Mesodermal cell (in vitro differentiated cells): ENCODE results near the gene OPRPN.

Source experiments
- H3K27ac ChIP-seq: 2 replicates; pipeline ENCODE4 v1.7.0; 2013; ENCODE audit warnings: mild to moderate bottlenecking, low read depth, low read length, moderate library complexity; ENCODE audit not compliant: severe bottlenecking
- H3K36me3 ChIP-seq: 2 replicates; pipeline ENCODE4 v1.7.1; 2013; ENCODE audit warnings: mild to moderate bottlenecking, low read length, moderate library complexity; ENCODE audit not compliant: control insufficient read depth, insufficient read depth
- H3K4me1 ChIP-seq: one replicate; pipeline ENCODE4 v1.7.1; 2013; ENCODE audit warnings: mild to moderate bottlenecking, low read length; ENCODE audit not compliant: insufficient read depth, control insufficient read depth, poor library complexity, severe bottlenecking
- H3K4me3 ChIP-seq: 2 replicates; pipeline ENCODE4 v1.7.0; 2013; ENCODE audit warnings: low read length, control low read depth, mild to moderate bottlenecking; ENCODE audit not compliant: insufficient read depth, poor library complexity, severe bottlenecking; ENCODE audit errors: extremely low read depth
- H3K9me3 ChIP-seq: 2 replicates; pipeline ENCODE4 v1.7.1; 2013; ENCODE audit warnings: mild to moderate bottlenecking, low read length, moderate library complexity; ENCODE audit not compliant: control insufficient read depth
- WGBS, 2 experiments: methylation state at CpG; one replicate each; pipeline ENCODE4 v1.1.5; 2013; ENCODE audit warnings: missing lambda C conversion rate in 2 of 2; ENCODE audit not compliant: insufficient coverage in 2 of 2; 5-methylcytosine and 5-hydroxymethylcytosine counted together

OPRPN gene

GRCh38 chr4:70392057-70392776 is 5.5 kb upstream of the OPRPN start:
- H3K9me3 ChIP-seq, result no peaks in the 10 kb centered on the region
- no CpG with 5 or more reads among the region's 2 CpGs for WGBS, 2 experiments

GRCh38 chr4:70399319-70399718 is 1.6 kb downstream of the OPRPN start:
- Histone ChIP-seq H3K9me3 (no peaks in the 10 kb centered on the region), H3K4me1 (no peaks in the 10 kb centered on the region), H3K36me3 (no peaks in the 10 kb centered on the region), H3K27ac (no peak overlapping the region), H3K4me3 (no peak overlapping the region)
- WGBS, 2 experiments, result no CpG with 5 or more reads among the region's 1 CpG

More at GRCh38 chr4:70392057-70392776, 5.5 kb upstream of the OPRPN start:
- Histone ChIP-seq H3K4me1 (no peaks in the 10 kb centered on the region), H3K36me3 (no peaks in the 10 kb centered on the region), H3K4me3 (no peak overlapping the region), H3K27ac (no peak overlapping the region)

- no peaks in the 10 kb centered on the region for H3K9me3 ChIP-seq
- no peaks in the 10 kb centered on the region for H3K4me1 ChIP-seq
- no peak overlapping the region for H3K27ac ChIP-seq
- no peak overlapping the region for H3K4me3 ChIP-seq
- no peaks in the 10 kb centered on the region for H3K36me3 ChIP-seq
- WGBS, 2 experiments, result no CpG with 5 or more reads among the region's 1 CpG
These were observed 5.0 kb downstream of the OPRPN start for GRCh38 chr4:70402762-70403161.

GRCh38 chr4:70405765-70406164 is 8.0 kb downstream of the OPRPN start:
- 71 to 90% methylated on average over 2 of the region's 6 CpGs for WGBS, 2 experiments
- no peak overlapping the region for H3K4me3 ChIP-seq
- no peak overlapping the region for H3K27ac ChIP-seq
- no peaks in the 10 kb centered on the region for H3K36me3 ChIP-seq
- H3K9me3 ChIP-seq, result no peaks in the 10 kb centered on the region
- no peaks in the 10 kb centered on the region for H3K4me1 ChIP-seq

- H3K4me3 ChIP-seq, result no peak overlapping the region
- no peaks in the 10 kb centered on the region for H3K9me3 ChIP-seq
- no peaks in the 10 kb centered on the region for H3K36me3 ChIP-seq
- no peak overlapping the region for H3K27ac ChIP-seq
- WGBS, 2 experiments, result 100% methylated on average over 1 of the region's 1 CpG; no CpG with 5 or more reads in 1 of the 2 experiments
- no peaks in the 10 kb centered on the region for H3K4me1 ChIP-seq
These were observed 27.6 kb downstream of the OPRPN start for GRCh38 chr4:70425306-70425705.

- H3K27ac ChIP-seq, result no peak overlapping the region
- H3K9me3 ChIP-seq, result no peaks in the 10 kb centered on the region
- H3K4me3 ChIP-seq, result no peak overlapping the region
- no peaks in the 10 kb centered on the region for H3K36me3 ChIP-seq
- no peaks in the 10 kb centered on the region for H3K4me1 ChIP-seq
These were observed 29.0 kb downstream of the OPRPN start for GRCh38 chr4:70426789-70427188.

- no peaks in the 10 kb centered on the region for H3K36me3 ChIP-seq
- H3K4me1 ChIP-seq, result no peaks in the 10 kb centered on the region
- no peak overlapping the region for H3K27ac ChIP-seq
- H3K9me3 ChIP-seq, result no peaks in the 10 kb centered on the region
- WGBS, 2 experiments, result 34 to 44% methylated on average over 5 to 7 of the region's 7 CpGs
- H3K4me3 ChIP-seq, result no peak overlapping the region
These were observed 39.5 kb downstream of the OPRPN start for GRCh38 chr4:70437197-70437596.

GRCh38 chr4:70442474-70442873 is 44.7 kb downstream of the OPRPN start:
- H3K4me1 ChIP-seq, result no peaks in the 10 kb centered on the region
- no peak overlapping the region for H3K27ac ChIP-seq

GRCh38 chr4:70443329-70443728 is 45.6 kb downstream of the OPRPN start:
- Histone ChIP-seq H3K9me3 (no peaks in the 10 kb centered on the region), H3K4me3 (no peak overlapping the region), H3K4me1 (no peaks in the 10 kb centered on the region), H3K27ac (no peak overlapping the region), H3K36me3 (no peaks in the 10 kb centered on the region)
- WGBS, 2 experiments, result 83 to 100% methylated on average over 2 of the region's 5 CpGs

More at GRCh38 chr4:70442474-70442873, 44.7 kb downstream of the OPRPN start:
- H3K36me3 ChIP-seq, result no peaks in the 10 kb centered on the region
- no peak overlapping the region for H3K4me3 ChIP-seq
- H3K9me3 ChIP-seq, result no peaks in the 10 kb centered on the region

GRCh38 chr4:70449220-70449619 is 51.5 kb downstream of the OPRPN start:
- Histone ChIP-seq H3K9me3 (no peaks in the 10 kb centered on the region), H3K4me3 (no peak overlapping the region), H3K4me1 (no peaks in the 10 kb centered on the region), H3K27ac (no peak overlapping the region), H3K36me3 (no peaks in the 10 kb centered on the region)
- 79 to 83% methylated on average over 2 to 3 of the region's 3 CpGs for WGBS, 2 experiments

- no peak overlapping the region for H3K27ac ChIP-seq
- no peaks in the 10 kb centered on the region for H3K4me1 ChIP-seq
- no peaks in the 10 kb centered on the region for H3K9me3 ChIP-seq
- WGBS, 2 experiments, result 11% methylated on average over 1 of the region's 1 CpG; no CpG with 5 or more reads in 1 of the 2 experiments
- no peaks in the 10 kb centered on the region for H3K36me3 ChIP-seq
- no peak overlapping the region for H3K4me3 ChIP-seq
These were observed 55.2 kb downstream of the OPRPN start for GRCh38 chr4:70452946-70453345.
